Amygdala (tissue), 56 donors: ENCODE data around the gene FASTKD3.
A peak's percentile ranks its signal among the peaks of the same experiment; 100 is the strongest.

Source experiments
- DNase-seq, 56 donors: peaks; one replicate each; lab custom pipeline; 2025; lab: John Stamatoyannopoulos, UW

The FASTKD3 gene

GRCh38 chr5:7881816-7882215 lies 13.0 kb upstream of the FASTKD3 start:
- peak in 39 of 56 donors; percentile 13 to 87 (median 44) for DNase-seq

DNA sequence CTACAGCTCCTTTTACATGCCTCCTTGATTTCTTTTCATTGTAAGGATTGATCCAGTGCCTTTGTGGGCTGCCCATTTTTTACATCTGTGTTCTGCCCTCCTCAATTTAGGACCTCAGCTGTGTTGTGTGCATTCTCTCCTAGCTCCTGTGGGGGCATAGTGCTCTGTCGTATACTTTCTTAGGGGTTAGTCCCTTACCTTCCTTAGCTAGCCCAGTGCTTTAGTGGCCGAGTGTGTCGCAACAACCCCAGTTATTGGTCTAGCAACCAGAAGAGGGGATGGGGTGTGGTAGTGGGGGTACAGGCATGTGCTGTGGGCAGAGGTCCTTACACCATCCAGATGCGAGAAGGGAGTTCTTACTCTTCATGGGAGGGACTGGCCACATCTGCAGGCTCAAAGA lies 12.3 kb upstream of the FASTKD3 start:
- no peak for DNase-seq

DNA sequence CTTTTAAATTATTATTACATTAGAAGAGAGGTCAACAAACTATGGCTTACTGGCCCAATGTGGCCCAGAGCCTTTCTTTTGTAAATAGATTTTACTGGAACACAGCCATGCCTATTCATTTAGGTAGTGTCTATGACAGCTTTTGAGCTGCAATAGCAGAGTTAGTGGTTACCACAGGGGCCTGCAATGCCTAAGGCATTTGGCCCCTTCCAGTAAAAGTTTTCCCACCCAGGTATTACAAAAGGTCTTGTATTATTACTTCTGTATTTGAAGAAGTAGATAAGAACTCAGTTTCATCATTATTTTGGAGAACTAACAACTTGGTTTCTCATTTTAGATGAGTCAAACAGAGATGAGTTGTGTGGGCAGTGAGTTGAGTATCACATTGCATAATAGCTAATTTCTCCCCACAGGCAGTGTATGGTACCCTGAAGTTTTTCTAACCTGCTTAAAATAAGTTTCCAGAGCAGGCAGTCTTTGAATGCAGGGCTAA lies 9.6 kb upstream of the FASTKD3 start:
- DNase-seq: no peak

DNA sequence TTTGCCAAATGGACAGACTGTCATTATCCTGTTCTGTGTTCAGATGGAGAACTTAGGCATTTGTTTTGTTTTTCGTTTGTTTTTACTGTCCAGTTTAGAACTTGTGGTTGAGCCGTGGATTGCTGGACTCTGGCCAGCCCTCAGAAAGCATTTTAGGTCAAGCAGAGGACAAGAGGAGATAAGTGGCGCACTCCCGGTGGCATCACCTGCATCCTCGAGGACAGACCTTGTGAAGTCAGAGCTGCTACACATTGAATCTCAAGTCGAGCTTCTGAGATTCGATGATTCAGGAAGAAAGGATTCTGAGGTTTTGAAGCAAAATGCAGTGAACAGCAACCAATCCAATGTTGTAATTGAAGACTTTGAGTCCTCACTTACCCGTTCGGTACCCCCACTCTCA lies 9.0 kb upstream of the FASTKD3 start:
- no peak for DNase-seq

DNA sequence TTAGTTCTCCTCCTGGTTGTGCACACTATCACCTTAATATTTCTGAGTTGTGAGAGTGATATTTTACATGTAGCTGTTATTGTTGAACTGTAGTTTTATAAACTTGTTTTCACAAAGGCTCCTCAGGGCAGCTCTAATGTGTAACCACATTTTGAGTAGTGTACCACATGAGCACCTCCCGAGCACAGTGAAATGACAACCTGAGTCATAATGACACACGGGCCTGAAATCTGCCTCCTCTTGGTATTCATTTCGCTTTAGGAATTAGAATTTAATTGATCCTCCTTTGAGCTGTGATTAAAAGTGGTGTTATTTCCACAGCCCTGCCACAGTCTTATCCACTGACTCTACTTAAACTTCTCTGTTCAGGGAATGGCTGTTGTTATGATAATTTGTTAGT lies 8.0 kb upstream of the FASTKD3 start:
- no peak for DNase-seq

- no peak for DNase-seq
Observed at GRCh38 chr5:7875151-7875550, 6.3 kb upstream of the FASTKD3 start.

DNA sequence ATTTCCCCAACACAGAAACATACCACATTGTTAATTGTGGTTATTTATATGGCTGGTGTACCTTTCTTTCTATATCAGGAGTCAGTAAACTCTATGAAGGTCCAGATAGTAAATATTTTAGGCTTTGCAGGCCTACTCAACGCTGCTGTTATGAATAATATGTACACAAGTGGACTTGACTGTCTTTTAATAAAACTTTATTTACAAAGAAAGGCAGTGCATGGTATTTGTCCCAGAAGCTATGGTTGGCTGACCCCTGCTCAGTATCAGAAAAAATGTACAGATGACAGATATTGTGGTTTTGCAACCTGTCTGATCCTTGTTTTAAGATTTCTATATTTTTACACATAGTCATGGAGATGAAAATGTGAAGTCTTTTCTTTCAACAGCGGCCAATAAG lies 5.8 kb upstream of the FASTKD3 start:
- no peak for DNase-seq

- DNase-seq: no peak
Observed at GRCh38 chr5:7873216-7873615, 4.4 kb upstream of the FASTKD3 start.

- no peak for DNase-seq
Observed at GRCh38 chr5:7872517-7873130, 3.8 kb upstream of the FASTKD3 start.

DNA sequence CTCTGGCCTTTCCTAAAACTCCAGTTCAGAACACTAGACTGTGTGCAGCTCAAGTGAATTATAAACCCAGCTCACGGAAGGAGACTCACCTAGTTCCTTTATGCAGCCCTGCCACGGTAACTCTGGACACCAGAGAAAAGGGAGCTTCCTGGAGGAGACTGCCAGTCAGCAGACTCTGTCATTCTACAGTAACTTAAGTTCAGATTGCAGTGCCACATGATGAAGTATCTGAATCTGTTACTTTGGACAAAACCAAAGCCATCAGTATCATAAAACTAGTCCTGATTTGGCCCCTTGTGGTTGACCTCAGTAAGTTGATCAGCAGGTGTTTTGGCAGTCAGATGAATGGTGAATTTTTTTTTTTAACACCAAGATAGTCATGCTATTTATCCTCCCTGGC lies 2.8 kb upstream of the FASTKD3 start:
- DNase-seq: no peak

- no peak for DNase-seq
Observed at GRCh38 chr5:7869474-7870136, 774 bp upstream of the FASTKD3 start.

- DNase-seq: no peak
Observed at GRCh38 chr5:7868427-7868772, 431 bp downstream of the FASTKD3 start.

GRCh38 chr5:7867260-7867659 lies 1.6 kb downstream of the FASTKD3 start:
- DNase-seq: no peak

- no peak for DNase-seq
Observed at GRCh38 chr5:7866196-7866595, 2.6 kb downstream of the FASTKD3 start.

DNA sequence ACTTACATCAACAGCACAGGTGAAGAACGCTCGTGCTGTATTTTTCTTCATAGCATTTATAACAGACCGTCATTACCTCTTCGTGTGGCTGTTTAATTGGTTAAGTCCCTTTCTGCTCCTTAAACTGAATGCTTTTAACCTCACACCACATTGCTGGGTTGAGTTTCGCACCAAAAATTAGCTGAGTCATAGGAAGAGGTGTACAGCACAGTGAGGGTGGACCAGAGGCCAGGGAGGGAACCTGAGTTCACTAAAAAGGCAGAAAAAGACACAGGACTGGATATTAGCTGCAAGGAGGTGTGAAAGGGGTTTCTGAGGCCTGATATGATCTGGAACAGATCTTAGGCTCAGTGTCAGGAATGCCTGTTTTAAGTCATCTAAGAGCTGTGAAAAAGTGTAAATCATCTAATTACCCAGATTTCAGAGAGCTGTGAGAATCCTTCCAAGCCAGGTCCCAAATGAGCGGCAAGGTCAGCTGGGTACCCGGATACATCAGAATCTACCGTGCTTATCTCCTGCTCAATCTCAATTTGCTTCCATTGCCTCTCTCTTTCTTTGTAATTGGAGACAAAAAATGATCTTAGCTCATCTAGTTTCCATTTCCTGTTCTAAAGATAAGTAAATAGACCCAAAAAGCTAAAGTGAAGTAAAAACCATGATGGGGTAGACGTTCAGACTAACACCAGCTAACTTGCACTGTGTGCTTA lies 10.8 kb downstream of the FASTKD3 start:
- DNase-seq: no peak

DNA sequence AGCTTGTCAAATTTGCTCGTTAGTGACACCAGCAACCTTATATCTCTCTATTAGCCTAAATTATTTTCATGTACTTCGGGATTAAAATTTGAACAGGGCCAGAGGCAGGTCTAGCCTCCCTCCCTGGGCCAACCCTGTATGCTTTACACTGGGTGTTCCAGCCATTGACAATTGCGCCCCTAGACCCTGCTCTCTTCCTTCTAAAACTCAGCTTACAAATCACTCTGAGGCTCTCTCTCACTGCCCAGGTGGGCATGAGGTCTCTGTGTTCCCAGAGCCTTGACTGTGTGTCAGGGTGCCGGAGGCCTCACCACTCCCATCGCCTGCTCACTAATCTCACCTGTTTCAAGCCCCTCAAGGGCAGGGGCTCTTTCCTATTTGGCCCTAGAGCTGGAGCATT lies 11.5 kb downstream of the FASTKD3 start:
- no peak for DNase-seq

- DNase-seq: peak in 26 of 56 donors; percentile 11 to 71 (median 28)
Observed at GRCh38 chr5:7856855-7857254, 12.0 kb downstream of the FASTKD3 start.

GRCh38 chr5:7855611-7856010 lies 13.2 kb downstream of the FASTKD3 start:
- no peak for DNase-seq

DNA sequence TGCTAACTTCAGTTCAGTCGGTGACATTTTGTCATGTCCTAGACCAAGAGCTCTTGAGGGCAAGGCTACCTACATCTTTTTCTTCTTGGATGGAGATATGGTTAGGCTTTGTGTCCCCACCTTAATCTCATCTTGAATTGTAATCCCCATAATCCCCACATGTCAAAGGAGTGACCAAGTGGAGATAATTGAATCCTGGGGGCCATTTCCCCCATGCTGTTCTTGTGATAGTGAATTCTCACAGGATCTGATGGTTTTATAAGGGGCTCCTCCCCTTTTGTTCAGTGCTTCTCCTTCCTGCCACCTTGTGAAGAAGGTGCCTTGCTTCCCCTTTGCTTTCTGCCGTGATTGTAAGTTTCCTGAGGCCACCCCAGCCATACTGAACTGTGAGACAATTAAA lies 15.8 kb downstream of the FASTKD3 start:
- no peak for DNase-seq

DNA sequence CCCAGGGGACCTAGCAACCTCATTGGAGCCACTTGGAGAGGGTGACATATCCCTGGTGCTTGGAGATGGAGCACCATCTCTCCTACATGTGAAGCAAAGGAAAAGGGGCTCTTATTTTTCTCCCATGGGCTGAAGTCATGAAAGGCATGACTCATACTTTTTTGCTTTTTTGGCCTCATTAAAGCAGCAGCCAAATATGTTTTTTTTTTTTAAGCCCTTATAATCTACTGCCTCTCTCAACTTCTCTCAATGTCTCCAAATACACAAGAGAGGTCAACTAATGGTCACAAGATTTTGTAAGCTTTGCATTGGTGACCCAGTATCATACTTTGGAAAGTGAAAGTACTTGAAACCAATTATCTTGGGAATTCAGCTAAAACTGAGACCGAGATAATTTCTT lies 16.3 kb downstream of the FASTKD3 start:
- no peak for DNase-seq

GRCh38 chr5:7851617-7852289 lies 17.1 kb downstream of the FASTKD3 start:
- DNase-seq: no peak
